IMR-90 (cell line): Measurements from ENCODE around the gene CST9.

Experiments used
- BHLHE40 ChIP-seq: fragments of 150-350 bp; IDR thresholded peaks from 2 replicates; pipeline ENCODE4 v1.6.1; 2016; ENCODE audit warnings: mild to moderate bottlenecking, low read depth, low read length
- CEBPB ChIP-seq: IDR thresholded peaks from 2 replicates; pipeline ENCODE4 v1.6.1; 2012; ENCODE audit warnings: low read depth, low read length, improper control_type of control experiment
- FOS ChIP-seq: fragments of 150-350 bp; IDR thresholded peaks from 2 replicates; pipeline ENCODE4 v1.6.1; 2016; ENCODE audit warnings: low read depth, low read length
- MAFK ChIP-seq: IDR thresholded peaks from 2 replicates; pipeline ENCODE4 v1.6.1; 2012; ENCODE audit warnings: low read depth, low read length, improper control_type of control experiment
- MAZ ChIP-seq: IDR thresholded peaks from 2 replicates; pipeline ENCODE4 v1.6.1; 2012; ENCODE audit warnings: low read depth, mild to moderate bottlenecking, low read length, improper control_type of control experiment, moderate library complexity, borderline replicate concordance
- MXI1 ChIP-seq: IDR thresholded peaks from 2 replicates; pipeline ENCODE4 v1.6.1; 2012; ENCODE audit warnings: low read depth, mild to moderate bottlenecking, low read length, moderate library complexity, borderline replicate concordance
- NFE2L2 ChIP-seq: fragments of 150-350 bp; IDR thresholded peaks from 2 replicates; pipeline ENCODE4 v1.6.1; 2016; ENCODE audit warnings: low read depth, mild to moderate bottlenecking, low read length
- POLR2A ChIP-seq: IDR thresholded peaks from 2 replicates; pipeline ENCODE4 v1.6.1; 2012; ENCODE audit warnings: mild to moderate bottlenecking, low read depth, low read length
- RAD21 ChIP-seq: IDR thresholded peaks from 2 replicates; pipeline ENCODE4 v1.6.1; 2012; ENCODE audit warnings: low read length, improper control_type of control experiment
- RFX5 ChIP-seq: IDR thresholded peaks from 2 replicates; pipeline ENCODE4 v1.8.0; 2012; ENCODE audit warnings: low read depth, mild to moderate bottlenecking, low read length, moderate library complexity
- SMC3 ChIP-seq: fragments of 150-350 bp; IDR thresholded peaks from 2 replicates; pipeline ENCODE4 v1.6.1; 2016; ENCODE audit warnings: low read depth, mild to moderate bottlenecking, antibody characterized with exemption, low read length, moderate library complexity
- TF ChIP-seq, protein P1 (sequence below): conservative IDR thresholded peaks from 2 replicates; pipeline ENCODE4 v1.5.1; 2012; ENCODE audit warnings: mild to moderate bottlenecking, low read depth, low read length, improper control_type of control experiment
- TF ChIP-seq, protein P2 (sequence below): fragments of 150-350 bp; IDR thresholded peaks from 2 replicates; pipeline ENCODE4 v1.6.1; 2017; ENCODE audit warnings: mild to moderate bottlenecking, antibody characterized with exemption, low read length, low read depth
- TF ChIP-seq, protein P3 (sequence below): fragments of 150-350 bp; IDR thresholded peaks from 2 replicates; pipeline ENCODE4 v1.6.1; 2016; ENCODE audit warnings: low read depth, mild to moderate bottlenecking, low read length, moderate library complexity, borderline replicate concordance

DNA sequence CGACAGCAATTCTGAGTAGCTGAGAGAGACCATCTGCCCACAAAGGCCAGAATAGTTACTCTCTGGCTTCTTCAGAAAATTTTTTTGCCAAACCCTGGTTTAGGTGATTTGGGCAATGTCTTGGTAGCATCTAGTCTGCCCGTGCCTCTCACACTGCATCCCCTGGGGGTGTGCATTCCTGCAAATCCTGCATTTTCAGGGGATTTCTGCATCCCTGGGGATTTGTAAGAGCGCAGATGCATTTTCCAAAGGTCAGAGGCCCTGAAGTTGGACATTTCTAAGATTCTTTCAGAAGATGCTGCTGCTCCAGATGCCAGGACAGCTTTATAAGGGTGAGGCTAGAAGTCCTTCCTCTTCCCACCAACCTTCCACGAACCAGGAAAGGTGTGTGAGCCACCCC lies 4.0 kb downstream of the CST9 start:
- TF ChIP-seq POLR2A = no peak
- TF ChIP-seq, protein P1, sequence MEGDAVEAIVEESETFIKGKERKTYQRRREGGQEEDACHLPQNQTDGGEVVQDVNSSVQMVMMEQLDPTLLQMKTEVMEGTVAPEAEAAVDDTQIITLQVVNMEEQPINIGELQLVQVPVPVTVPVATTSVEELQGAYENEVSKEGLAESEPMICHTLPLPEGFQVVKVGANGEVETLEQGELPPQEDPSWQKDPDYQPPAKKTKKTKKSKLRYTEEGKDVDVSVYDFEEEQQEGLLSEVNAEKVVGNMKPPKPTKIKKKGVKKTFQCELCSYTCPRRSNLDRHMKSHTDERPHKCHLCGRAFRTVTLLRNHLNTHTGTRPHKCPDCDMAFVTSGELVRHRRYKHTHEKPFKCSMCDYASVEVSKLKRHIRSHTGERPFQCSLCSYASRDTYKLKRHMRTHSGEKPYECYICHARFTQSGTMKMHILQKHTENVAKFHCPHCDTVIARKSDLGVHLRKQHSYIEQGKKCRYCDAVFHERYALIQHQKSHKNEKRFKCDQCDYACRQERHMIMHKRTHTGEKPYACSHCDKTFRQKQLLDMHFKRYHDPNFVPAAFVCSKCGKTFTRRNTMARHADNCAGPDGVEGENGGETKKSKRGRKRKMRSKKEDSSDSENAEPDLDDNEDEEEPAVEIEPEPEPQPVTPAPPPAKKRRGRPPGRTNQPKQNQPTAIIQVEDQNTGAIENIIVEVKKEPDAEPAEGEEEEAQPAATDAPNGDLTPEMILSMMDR = no peak
- TF ChIP-seq RAD21 = no peak
- no peak for TF ChIP-seq SMC3
- no peak for TF ChIP-seq MAZ
- TF ChIP-seq MXI1 = no peak
- TF ChIP-seq RFX5 = no peak
- TF ChIP-seq BHLHE40 = no peak
- no peak for TF ChIP-seq MAFK
- TF ChIP-seq, protein P2, sequence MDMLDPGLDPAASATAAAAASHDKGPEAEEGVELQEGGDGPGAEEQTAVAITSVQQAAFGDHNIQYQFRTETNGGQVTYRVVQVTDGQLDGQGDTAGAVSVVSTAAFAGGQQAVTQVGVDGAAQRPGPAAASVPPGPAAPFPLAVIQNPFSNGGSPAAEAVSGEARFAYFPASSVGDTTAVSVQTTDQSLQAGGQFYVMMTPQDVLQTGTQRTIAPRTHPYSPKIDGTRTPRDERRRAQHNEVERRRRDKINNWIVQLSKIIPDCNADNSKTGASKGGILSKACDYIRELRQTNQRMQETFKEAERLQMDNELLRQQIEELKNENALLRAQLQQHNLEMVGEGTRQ = no peak
- TF ChIP-seq, protein P3, sequence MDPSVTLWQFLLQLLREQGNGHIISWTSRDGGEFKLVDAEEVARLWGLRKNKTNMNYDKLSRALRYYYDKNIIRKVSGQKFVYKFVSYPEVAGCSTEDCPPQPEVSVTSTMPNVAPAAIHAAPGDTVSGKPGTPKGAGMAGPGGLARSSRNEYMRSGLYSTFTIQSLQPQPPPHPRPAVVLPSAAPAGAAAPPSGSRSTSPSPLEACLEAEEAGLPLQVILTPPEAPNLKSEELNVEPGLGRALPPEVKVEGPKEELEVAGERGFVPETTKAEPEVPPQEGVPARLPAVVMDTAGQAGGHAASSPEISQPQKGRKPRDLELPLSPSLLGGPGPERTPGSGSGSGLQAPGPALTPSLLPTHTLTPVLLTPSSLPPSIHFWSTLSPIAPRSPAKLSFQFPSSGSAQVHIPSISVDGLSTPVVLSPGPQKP = no peak
- TF ChIP-seq NFE2L2 = no peak
- TF ChIP-seq CEBPB = no peak
- no peak for TF ChIP-seq FOS
